AG10803 (cell line): ENCODE data around the gene PDIK1L.

Experiments used
- DNase-seq: peaks from one replicate; pipeline ENCODE4 v3.0.0; 2010; ENCODE audit warnings: low read depth
- H3K4me3 ChIP-seq: 2 replicates; pipeline ENCODE4 v1.5.1; 2011; ENCODE audit warnings: mild to moderate bottlenecking, low read length, control low read depth
- CTCF ChIP-seq: conservative IDR thresholded peaks from 2 replicates; pipeline ENCODE4 v1.5.1; 2011; ENCODE audit warnings: mild to moderate bottlenecking, low read length, control low read depth, inconsistent platforms

The PDIK1L gene

GRCh38 chr1:26127235-26128163, 15.9 kb downstream of the PDIK1L start:
- no peak overlapping the region for H3K4me3 ChIP-seq
- TF ChIP-seq CTCF: no peak
- no peak for DNase-seq

GRCh38 chr1:26129778-26130177, 18.2 kb downstream of the PDIK1L start:
- no peak for TF ChIP-seq CTCF
- no peak overlapping the region for H3K4me3 ChIP-seq
- no peak for DNase-seq

GRCh38 chr1:26130695-26131094, 19.1 kb downstream of the PDIK1L start:
- no peak for DNase-seq
- no peak for TF ChIP-seq CTCF
- H3K4me3 ChIP-seq: no peak overlapping the region

GRCh38 chr1:26132128-26132833, 20.7 kb downstream of the PDIK1L start:
- TF ChIP-seq CTCF: no peak
- DNase-seq: no peak
- no peak overlapping the region for H3K4me3 ChIP-seq

- DNase-seq: no peak
- no peak for TF ChIP-seq CTCF
- H3K4me3 ChIP-seq: no peak overlapping the region
Measured at GRCh38 chr1:26132834-26133167, 21.2 kb downstream of the PDIK1L start.

- DNase-seq: no peak
- no peak overlapping the region for H3K4me3 ChIP-seq
- TF ChIP-seq CTCF: no peak
Measured at GRCh38 chr1:26134466-26134865, 22.8 kb downstream of the PDIK1L start.

GRCh38 chr1:26138974-26139558, 27.4 kb downstream of the PDIK1L start:
- TF ChIP-seq CTCF: no peak
- no peak for DNase-seq

More at GRCh38 chr1:26138974-26139558, 27.4 kb downstream of the PDIK1L start:
- H3K4me3 ChIP-seq: no peak overlapping the region
